BE2C (cell line): ENCODE measurements around the gene TSPAN3.
A peak's percentile ranks its signal among the peaks of the same experiment; 100 is the strongest.

ENCODE experiments used
- DNase-seq: peaks from one replicate; pipeline ENCODE4 v3.0.0-alpha.2; 2020
- H3K27me3 ChIP-seq: fragments of 250-450 bp; sonication (Bioruptor Pico); 2 replicates; pipeline ENCODE4 v1.5.1; 2020; ENCODE audit warnings: mild to moderate bottlenecking
- H3K36me3 ChIP-seq: fragments of 250-450 bp; sonication (Bioruptor Pico); 2 replicates; pipeline ENCODE4 v1.5.1; 2020; ENCODE audit warnings: mild to moderate bottlenecking
- H3K4me1 ChIP-seq: fragments of 250-450 bp; sonication (Bioruptor Pico); 2 replicates; pipeline ENCODE4 v1.5.1; 2020
- H3K4me3 ChIP-seq: 2 replicates; pipeline ENCODE4 v1.5.1; 2011; ENCODE audit warnings: low read depth, low read length
- H3K9me3 ChIP-seq: fragments of 250-450 bp; sonication (Bioruptor Pico); 2 replicates; pipeline ENCODE4 v1.5.1; 2020
- TF ChIP-seq, protein P1 (sequence below): IDR thresholded peaks from 2 replicates; pipeline ENCODE4 v1.5.1; 2012; ENCODE audit warnings: mild to moderate bottlenecking, low read depth, low read length

The TSPAN3 gene

DNA sequence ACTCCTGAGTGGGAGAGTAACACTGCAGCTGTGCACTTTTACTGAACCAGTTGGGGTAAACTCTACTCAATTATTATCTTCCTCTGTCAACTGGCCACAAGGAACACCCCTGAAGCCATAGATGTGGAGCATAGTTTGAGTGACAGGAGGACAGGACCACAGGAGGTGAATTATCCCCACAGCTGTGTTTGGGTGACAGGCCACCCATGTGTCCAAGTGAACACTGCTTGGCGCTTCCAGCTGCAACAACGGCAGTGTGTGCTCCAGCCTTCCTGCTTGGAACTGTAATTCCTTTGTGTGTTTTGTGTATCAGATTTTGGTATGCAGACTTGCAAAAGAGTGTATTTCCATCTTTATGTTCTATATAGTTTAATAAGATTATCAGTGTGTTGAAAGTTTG lies 20.2 kb upstream of the TSPAN3 start:
- H3K9me3 ChIP-seq = no peaks in the 10 kb centered on the region
- TF ChIP-seq, protein P1, sequence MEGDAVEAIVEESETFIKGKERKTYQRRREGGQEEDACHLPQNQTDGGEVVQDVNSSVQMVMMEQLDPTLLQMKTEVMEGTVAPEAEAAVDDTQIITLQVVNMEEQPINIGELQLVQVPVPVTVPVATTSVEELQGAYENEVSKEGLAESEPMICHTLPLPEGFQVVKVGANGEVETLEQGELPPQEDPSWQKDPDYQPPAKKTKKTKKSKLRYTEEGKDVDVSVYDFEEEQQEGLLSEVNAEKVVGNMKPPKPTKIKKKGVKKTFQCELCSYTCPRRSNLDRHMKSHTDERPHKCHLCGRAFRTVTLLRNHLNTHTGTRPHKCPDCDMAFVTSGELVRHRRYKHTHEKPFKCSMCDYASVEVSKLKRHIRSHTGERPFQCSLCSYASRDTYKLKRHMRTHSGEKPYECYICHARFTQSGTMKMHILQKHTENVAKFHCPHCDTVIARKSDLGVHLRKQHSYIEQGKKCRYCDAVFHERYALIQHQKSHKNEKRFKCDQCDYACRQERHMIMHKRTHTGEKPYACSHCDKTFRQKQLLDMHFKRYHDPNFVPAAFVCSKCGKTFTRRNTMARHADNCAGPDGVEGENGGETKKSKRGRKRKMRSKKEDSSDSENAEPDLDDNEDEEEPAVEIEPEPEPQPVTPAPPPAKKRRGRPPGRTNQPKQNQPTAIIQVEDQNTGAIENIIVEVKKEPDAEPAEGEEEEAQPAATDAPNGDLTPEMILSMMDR = no peak

DNA sequence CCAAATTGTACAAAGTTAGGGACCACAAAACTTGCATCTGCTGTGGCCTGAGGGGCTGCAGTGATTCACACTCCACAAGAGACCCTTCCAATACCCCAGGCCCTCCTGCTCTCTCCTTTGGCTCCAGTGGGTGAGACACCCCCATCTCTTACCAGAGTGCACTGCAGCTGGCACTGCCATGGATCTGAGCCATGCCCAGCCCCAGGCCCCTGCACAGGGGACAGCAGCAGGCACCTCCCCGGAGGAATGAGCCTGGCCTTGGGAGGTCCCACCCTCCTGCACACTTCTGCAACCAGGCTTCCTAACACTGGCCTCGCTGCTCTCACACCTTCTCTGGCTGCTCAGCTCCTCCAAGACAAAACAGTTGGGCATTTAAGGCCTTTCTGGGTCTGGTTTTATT lies 16.3 kb upstream of the TSPAN3 start:
- no peak for DNase-seq
- H3K4me1 ChIP-seq = peaks cover 9% of the 10 kb centered on the region
- H3K9me3 ChIP-seq = no peaks in the 10 kb centered on the region
- TF ChIP-seq, protein P1 = no peak
- no peaks in the 10 kb centered on the region for H3K27me3 ChIP-seq
- H3K36me3 ChIP-seq = no peaks in the 10 kb centered on the region
- no peak overlapping the region for H3K4me3 ChIP-seq

More for the DNA sequence above, 20.2 kb upstream of the TSPAN3 start:
- no peaks in the 10 kb centered on the region for H3K36me3 ChIP-seq
- no peaks in the 10 kb centered on the region for H3K27me3 ChIP-seq
- H3K4me3 ChIP-seq = no peak overlapping the region
- no peak for DNase-seq
- H3K4me1 ChIP-seq = no peaks in the 10 kb centered on the region

DNA sequence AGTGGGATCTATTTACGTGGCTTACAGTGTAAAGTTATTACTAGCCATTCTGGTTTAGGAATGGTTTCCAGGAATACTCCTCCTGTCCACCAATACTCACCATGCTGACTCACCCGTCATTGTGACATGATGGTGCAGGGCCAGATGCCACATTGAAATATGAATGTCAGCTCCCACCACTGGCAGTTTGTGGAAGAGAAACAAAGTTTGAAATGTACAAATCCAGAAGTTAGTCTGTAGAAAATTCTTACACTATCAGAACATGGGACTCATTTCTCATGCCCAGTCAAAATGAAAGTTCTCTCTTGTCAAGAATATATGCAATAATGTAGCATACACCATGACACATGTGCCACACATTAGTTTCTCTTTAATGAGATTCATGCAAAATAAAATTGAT lies 14.4 kb upstream of the TSPAN3 start:
- no peak overlapping the region for H3K4me3 ChIP-seq
- DNase-seq = no peak
- peaks cover 9% of the 10 kb centered on the region for H3K4me1 ChIP-seq
- TF ChIP-seq, protein P1 = no peak
- no peaks in the 10 kb centered on the region for H3K36me3 ChIP-seq
- H3K9me3 ChIP-seq = no peaks in the 10 kb centered on the region
- no peaks in the 10 kb centered on the region for H3K27me3 ChIP-seq

DNA sequence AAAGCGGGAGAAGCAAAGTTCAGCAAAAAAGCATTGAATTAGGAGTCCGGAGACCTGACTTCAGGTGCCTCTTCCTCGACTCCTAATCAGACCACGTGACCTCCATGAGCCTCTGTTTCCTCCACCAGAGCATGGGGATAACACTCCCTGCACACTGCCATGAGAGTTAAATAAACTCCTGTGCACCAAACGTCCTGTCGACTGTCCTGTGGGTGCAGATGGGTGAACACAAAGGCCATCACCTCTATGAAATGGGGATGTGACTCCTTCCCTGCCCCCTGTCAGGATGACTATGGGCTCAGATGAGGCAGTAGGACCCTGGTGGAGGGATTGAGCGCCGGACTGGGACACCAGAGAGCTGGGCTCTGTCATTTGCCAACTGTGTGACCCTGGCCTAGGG lies 13.5 kb upstream of the TSPAN3 start:
- TF ChIP-seq, protein P1 = no peak
- H3K9me3 ChIP-seq = no peaks in the 10 kb centered on the region
- DNase-seq = no peak
- peaks cover 9% of the 10 kb centered on the region for H3K4me1 ChIP-seq
- no peaks in the 10 kb centered on the region for H3K27me3 ChIP-seq
- no peaks in the 10 kb centered on the region for H3K36me3 ChIP-seq
- H3K4me3 ChIP-seq = no peak overlapping the region

DNA sequence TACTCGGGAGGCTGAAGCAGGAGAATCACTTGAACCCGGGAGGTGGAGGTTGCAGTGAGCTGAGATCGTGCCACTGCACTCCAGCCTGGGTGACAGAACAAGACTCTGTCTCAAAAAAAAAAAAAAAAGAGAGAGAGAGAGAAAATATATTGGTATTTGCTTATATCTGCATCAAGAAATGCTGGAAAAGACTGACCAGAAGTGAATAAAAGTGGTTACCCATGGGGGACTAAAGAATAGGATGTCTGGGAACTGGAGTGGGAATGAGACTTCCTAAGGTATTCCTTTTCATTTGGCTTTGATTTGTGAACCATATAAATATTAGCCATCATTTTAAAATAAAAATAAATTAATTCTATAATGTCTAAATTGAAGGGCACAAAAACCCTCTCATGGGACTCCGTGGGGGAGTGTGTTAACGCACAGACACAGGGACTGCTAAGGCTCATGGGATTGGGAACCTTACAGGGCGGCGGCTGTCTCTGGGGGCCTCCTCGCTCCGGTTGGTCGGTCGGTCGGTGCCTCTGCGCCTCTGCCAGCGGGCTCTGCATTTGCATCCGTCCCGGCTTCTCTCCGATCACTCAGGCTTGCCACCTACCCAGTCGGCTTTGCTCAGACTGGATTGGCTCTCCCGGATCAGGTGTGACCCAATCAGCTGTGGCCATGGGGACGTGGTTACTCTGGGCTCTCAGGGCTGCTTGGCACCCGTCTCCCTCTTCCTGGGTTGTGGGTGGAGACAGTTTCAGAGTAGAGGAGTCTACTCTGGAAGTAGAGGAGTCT lies 12.7 kb upstream of the TSPAN3 start:
- DNase-seq = peak; percentile 95
- Histone ChIP-seq H3K9me3 (no peaks in the 10 kb centered on the region), H3K4me1 (peaks cover 9% of the 10 kb centered on the region), H3K4me3 (peak overlapping the region; percentile 27; the same call in 1 of the 2 replicates), H3K36me3 (no peaks in the 10 kb centered on the region), H3K27me3 (no peaks in the 10 kb centered on the region)
- TF ChIP-seq, protein P1 = no peak

DNA sequence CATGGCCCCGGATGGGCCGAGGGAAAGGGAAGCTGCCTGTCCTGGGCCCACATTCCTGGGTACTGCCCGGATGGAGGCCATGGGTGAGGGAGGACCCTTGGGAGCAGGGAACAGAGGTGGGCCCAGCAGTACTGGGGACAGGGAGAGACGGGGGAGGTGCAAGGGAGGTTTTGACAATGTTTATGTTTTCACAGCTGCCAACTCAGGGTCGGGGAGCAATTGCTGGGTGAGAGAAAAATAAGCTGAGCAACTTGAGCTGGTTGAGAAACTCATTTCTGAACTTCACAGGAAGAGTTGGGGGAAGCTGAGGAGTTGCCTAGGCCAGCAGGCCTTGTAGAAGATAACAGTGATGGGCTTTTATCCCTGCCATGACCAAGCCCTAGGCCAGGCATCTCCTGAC lies 11.1 kb upstream of the TSPAN3 start:
- Histone ChIP-seq H3K27me3 (no peaks in the 10 kb centered on the region), H3K36me3 (no peaks in the 10 kb centered on the region), H3K4me1 (peaks cover 9% of the 10 kb centered on the region), H3K9me3 (no peaks in the 10 kb centered on the region), H3K4me3 (no peak overlapping the region)
- DNase-seq = no peak
- TF ChIP-seq, protein P1 = no peak
